Stomach (tissue), 4 donors: ENCODE data around the gene SLC2A6.

Source experiments
- CTCF ChIP-seq, 7 experiments: fragments of 450-650 bp in 4 of 7; fragments of 200-600 bp in 3 of 7; sonication (generic) in 3 of 7; IDR thresholded peaks; one replicate each; pipeline ENCODE4 v1.5.1; 2016 to 2019; ENCODE audit warnings: antibody characterized with exemption in 7 of 7, control low read depth in 2 of 7, mild to moderate bottlenecking in 1 of 7
- EP300 ChIP-seq: sonication (generic); formaldehyde crosslinking; IDR thresholded peaks from one replicate; pipeline ENCODE4 v1.6.1; 2017; ENCODE audit warnings: antibody characterized with exemption
- POLR2A ChIP-seq, 4 donors: fragments of 450-650 bp; IDR thresholded peaks; one replicate each; pipeline ENCODE4 v1.6.1; 2016; ENCODE audit warnings: antibody characterized with exemption in 4 of 4, control low read depth in 2 of 4, mild to moderate bottlenecking in 1 of 4, moderate library complexity in 1 of 4
- POLR2AphosphoS5 ChIP-seq, 3 donors: sonication (generic); formaldehyde crosslinking; IDR thresholded peaks; one replicate each; pipeline ENCODE4 v1.6.1; 2016; ENCODE audit warnings: antibody characterized with exemption in 3 of 3

DNA sequence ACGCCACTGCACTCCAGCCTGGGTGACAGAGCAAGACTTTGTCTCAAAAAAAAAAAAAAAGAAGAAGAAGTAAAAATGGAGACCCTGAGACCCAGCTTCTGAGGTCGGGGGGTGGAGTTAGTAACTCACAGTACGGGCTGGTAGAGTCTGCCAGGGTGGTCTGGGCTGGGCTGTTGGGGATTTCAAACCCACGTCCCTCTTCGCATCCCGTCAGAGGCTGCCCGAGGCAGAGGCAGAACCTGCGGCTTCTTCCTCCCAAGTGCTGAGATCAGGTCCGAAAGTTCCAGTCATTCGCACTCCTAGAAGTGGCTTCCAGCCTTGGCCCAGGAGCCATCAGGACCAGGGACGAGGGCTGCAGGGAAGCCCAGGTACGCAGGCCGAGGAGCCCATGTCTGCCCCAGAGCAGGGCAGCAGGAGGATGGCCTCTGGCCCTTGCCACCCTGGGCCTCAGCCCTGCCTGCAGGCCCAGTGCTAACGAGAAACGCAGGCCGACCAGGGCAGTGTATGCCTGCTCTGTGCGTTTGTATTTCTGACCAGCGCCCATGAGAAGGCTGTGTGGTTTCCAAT, 9.9 kb upstream of the SLC2A6 start:
- no peak for TF ChIP-seq CTCF (IDR thresholded peaks at IDR 0.05)
- TF ChIP-seq POLR2A (IDR thresholded peaks at IDR 0.05), result no peak
- no peak for TF ChIP-seq POLR2AphosphoS5 (IDR thresholded peaks at IDR 0.05)
- TF ChIP-seq EP300, result no peak
